Measurements from ENCODE around the gene TMPRSS4.

- TF ChIP-seq, protein P1, sequence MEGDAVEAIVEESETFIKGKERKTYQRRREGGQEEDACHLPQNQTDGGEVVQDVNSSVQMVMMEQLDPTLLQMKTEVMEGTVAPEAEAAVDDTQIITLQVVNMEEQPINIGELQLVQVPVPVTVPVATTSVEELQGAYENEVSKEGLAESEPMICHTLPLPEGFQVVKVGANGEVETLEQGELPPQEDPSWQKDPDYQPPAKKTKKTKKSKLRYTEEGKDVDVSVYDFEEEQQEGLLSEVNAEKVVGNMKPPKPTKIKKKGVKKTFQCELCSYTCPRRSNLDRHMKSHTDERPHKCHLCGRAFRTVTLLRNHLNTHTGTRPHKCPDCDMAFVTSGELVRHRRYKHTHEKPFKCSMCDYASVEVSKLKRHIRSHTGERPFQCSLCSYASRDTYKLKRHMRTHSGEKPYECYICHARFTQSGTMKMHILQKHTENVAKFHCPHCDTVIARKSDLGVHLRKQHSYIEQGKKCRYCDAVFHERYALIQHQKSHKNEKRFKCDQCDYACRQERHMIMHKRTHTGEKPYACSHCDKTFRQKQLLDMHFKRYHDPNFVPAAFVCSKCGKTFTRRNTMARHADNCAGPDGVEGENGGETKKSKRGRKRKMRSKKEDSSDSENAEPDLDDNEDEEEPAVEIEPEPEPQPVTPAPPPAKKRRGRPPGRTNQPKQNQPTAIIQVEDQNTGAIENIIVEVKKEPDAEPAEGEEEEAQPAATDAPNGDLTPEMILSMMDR (IDR thresholded peaks at IDR 0.05): no peak
- TF ChIP-seq EZH2 (IDR thresholded peaks at IDR 0.05; ENCODE audit: borderline replicate concordance, insufficient read depth, low read depth, low read length, poor library complexity, severe bottlenecking): no peak
Observed at GRCh38 chr11:118082880-118083552, 6.1 kb downstream of the TMPRSS4 start.

All from B cell (primary cell).